Measurements from ENCODE around the gene SRRM4.

The SRRM4 gene

DNA sequence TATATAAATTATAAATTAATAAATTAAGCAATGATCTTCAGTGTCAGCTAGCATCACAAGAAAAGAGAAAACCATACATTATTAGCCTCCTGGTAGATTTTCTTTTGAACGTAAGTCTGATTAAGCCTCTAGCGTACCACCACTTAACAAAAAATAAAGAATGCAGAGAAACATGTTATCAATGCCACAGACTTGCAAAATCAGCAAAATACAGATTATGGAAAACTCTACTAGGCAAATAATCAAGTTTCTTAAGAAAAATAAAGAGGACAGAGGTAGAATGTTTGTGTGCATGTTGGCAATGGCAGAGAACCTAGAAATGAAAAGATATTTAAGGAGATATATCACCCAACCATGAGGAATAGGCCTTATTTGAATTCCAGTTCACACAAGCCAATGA lies 8.4 kb upstream of the SRRM4 start:
- no peaks in the 10 kb centered on the region for H3K9me3 ChIP-seq (ENCODE audit: severe bottlenecking)
- no peaks in the 10 kb centered on the region for H3K36me3 ChIP-seq (ENCODE audit: low read depth)
- H3K27ac ChIP-seq (ENCODE audit: poor library complexity, severe bottlenecking), result no peak overlapping the region
- H3K27me3 ChIP-seq (ENCODE audit: insufficient read depth, poor library complexity, severe bottlenecking), result no peaks in the 10 kb centered on the region
- DNase-seq (ENCODE audit: low spot score) (no peak), ATAC-seq (ENCODE audit: low read depth) (no peak)
- TF ChIP-seq, protein P1, sequence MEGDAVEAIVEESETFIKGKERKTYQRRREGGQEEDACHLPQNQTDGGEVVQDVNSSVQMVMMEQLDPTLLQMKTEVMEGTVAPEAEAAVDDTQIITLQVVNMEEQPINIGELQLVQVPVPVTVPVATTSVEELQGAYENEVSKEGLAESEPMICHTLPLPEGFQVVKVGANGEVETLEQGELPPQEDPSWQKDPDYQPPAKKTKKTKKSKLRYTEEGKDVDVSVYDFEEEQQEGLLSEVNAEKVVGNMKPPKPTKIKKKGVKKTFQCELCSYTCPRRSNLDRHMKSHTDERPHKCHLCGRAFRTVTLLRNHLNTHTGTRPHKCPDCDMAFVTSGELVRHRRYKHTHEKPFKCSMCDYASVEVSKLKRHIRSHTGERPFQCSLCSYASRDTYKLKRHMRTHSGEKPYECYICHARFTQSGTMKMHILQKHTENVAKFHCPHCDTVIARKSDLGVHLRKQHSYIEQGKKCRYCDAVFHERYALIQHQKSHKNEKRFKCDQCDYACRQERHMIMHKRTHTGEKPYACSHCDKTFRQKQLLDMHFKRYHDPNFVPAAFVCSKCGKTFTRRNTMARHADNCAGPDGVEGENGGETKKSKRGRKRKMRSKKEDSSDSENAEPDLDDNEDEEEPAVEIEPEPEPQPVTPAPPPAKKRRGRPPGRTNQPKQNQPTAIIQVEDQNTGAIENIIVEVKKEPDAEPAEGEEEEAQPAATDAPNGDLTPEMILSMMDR (IDR thresholded peaks at IDR 0.05; ENCODE audit: poor library complexity, severe bottlenecking), result no peak
- no peaks in the 10 kb centered on the region for H3K4me1 ChIP-seq (ENCODE audit: insufficient read depth, poor library complexity, severe bottlenecking)
- no peak overlapping the region for H3K4me3 ChIP-seq (ENCODE audit: severe bottlenecking)

DNA sequence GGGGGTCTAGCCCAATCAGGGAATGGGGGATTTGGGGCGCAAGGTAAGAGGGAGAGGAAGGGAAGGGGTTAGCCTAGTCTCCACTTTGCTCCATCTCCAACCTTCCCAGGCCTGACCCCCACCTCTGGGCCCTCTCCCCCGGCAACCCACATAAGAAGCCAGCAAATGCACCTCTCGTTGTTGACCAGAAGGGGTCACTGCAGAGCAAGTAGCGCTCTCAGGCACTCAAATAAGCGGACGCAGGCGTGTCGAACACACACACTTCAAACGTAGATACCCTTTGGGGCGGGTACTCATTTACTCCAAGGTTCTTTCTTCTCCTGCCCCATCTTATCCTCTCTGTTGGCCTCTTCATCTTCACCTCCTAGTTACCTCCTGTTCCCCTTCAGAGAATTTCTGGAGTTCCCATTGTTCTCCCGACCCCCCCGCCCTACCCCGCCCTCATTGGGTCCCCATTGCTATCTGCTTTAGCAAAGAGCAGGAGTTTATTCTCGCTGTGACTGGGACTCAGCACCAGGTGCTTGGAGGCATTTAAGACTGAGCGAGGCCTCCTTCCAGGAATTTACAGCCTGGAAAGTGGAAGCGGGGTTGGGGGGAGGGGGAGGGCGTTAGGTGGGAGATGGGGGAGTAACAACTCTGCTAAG lies 1.5 kb upstream of the SRRM4 start:
- DNase-seq (ENCODE audit: low spot score), result no peak
- Histone ChIP-seq H3K27me3 (ENCODE audit: insufficient read depth, poor library complexity, severe bottlenecking) (peaks cover 17% of the 10 kb centered on the region), H3K27ac (ENCODE audit: poor library complexity, severe bottlenecking) (no peak overlapping the region), H3K36me3 (ENCODE audit: low read depth) (no peaks in the 10 kb centered on the region), H3K9me3 (ENCODE audit: severe bottlenecking) (no peaks in the 10 kb centered on the region), H3K4me3 (ENCODE audit: severe bottlenecking) (no peak overlapping the region), H3K4me1 (ENCODE audit: insufficient read depth, poor library complexity, severe bottlenecking) (no peaks in the 10 kb centered on the region)
- no peak for ATAC-seq (ENCODE audit: low read depth)
- TF ChIP-seq, protein P1 (IDR thresholded peaks at IDR 0.05; ENCODE audit: poor library complexity, severe bottlenecking), result peak; percentile 39

DNA sequence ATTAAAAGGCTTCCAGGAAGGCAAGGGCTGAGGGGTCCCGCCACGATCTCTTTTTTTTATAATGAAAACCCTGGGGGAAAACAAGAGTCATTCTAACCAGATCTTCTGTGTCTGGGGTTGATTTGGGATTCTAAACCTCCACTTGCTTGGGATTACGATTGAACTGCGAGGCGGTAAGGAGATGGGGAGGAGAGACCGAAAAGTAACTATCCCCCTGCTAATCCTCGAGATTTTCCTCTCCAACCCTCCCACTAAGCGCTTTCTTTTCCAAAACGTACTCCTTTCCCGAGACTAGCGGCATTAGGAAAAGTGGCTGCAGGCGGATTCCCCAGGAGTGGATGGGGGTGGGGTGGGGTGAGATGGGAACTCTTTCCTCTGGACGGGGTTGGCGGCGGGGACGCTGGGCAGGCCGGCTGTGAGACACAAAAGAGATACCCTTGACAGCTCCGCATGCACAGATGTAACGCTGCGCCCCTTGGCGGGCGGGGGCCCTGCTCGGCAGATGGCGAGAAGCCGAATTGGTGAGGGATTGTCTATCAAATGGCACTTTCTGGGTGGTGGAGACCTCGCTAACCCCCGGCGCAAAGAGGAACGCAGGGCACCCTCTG lies 830 bp upstream of the SRRM4 start:
- H3K27ac ChIP-seq (ENCODE audit: poor library complexity, severe bottlenecking), result no peak overlapping the region
- no peaks in the 10 kb centered on the region for H3K9me3 ChIP-seq (ENCODE audit: severe bottlenecking)
- ATAC-seq (ENCODE audit: low read depth) (no peak), DNase-seq (ENCODE audit: low spot score) (no peak)
- H3K36me3 ChIP-seq (ENCODE audit: low read depth), result no peaks in the 10 kb centered on the region
- H3K4me1 ChIP-seq (ENCODE audit: insufficient read depth, poor library complexity, severe bottlenecking), result no peaks in the 10 kb centered on the region
- H3K4me3 ChIP-seq (ENCODE audit: severe bottlenecking), result no peak overlapping the region
- H3K27me3 ChIP-seq (ENCODE audit: insufficient read depth, poor library complexity, severe bottlenecking), result peaks cover 17% of the 10 kb centered on the region
- TF ChIP-seq, protein P1 (IDR thresholded peaks at IDR 0.05; ENCODE audit: poor library complexity, severe bottlenecking), result no peak

DNA sequence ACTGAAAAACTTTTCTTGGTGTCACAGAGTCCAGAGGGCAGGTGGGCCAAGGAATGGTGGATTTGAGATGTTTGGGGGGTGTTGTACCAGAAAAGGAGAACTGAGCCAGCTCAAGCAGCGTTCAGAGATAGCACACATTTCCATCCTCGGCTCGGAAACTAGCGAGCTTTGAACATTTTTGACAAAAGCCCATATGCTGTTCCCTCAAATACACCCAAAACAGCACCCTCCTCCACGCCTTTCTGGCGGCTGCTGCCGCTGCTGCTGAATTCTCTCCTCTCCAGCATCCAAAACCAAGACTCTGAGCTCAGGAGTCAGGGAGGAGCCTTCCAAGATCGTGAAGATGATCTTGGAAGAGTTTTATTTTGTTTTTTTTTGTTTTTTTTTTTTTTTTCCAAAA lies 961 bp downstream of the SRRM4 start:
- H3K9me3 ChIP-seq (ENCODE audit: severe bottlenecking), result no peaks in the 10 kb centered on the region
- TF ChIP-seq, protein P1 (IDR thresholded peaks at IDR 0.05; ENCODE audit: poor library complexity, severe bottlenecking), result no peak
- peaks cover 17% of the 10 kb centered on the region for H3K27me3 ChIP-seq (ENCODE audit: insufficient read depth, poor library complexity, severe bottlenecking)
- no peak for ATAC-seq (ENCODE audit: low read depth)
- no peak overlapping the region for H3K4me3 ChIP-seq (ENCODE audit: severe bottlenecking)
- H3K4me1 ChIP-seq (ENCODE audit: insufficient read depth, poor library complexity, severe bottlenecking), result no peaks in the 10 kb centered on the region
- no peaks in the 10 kb centered on the region for H3K36me3 ChIP-seq (ENCODE audit: low read depth)
- DNase-seq (ENCODE audit: low spot score), result no peak
- no peak overlapping the region for H3K27ac ChIP-seq (ENCODE audit: poor library complexity, severe bottlenecking)
